Measurements from ENCODE around the gene MAP1B.
"Not testable (repeated sequence)": the region's sequence is repeated elsewhere in the genome, so short reads cannot be mapped to it uniquely, and the experiment has no call there.

The MAP1B gene

GRCh38 chr5:72170101-72170500 is 62.8 kb downstream of the MAP1B start:
- no peak for TF ChIP-seq CTCF (IDR thresholded peaks at IDR 0.05; ENCODE audit: low read depth, low read length)
- no peak overlapping the region for H3K4me3 ChIP-seq (replicated peaks in 1 of 2; ENCODE audit: low read depth in 2 of 2, low read length in 2 of 2)
- peak; percentile 31 to 70 for DNase-seq (ENCODE audit: low read depth in 2 of 2)

GRCh38 chr5:72171181-72171580 is 63.9 kb downstream of the MAP1B start:
- H3K4me3 ChIP-seq (replicated peaks in 1 of 2; ENCODE audit: low read depth in 2 of 2, low read length in 2 of 2); DNase-seq (ENCODE audit: low read depth in 2 of 2): not testable (repeated sequence)

- DNase-seq (ENCODE audit: low read depth in 2 of 2): peak in 1 of 2 donors; percentile 43
These were observed 64.4 kb downstream of the MAP1B start for GRCh38 chr5:72171667-72172066.

GRCh38 chr5:72172786-72173185 is 65.5 kb downstream of the MAP1B start:
- TF ChIP-seq CTCF (IDR thresholded peaks at IDR 0.05; ENCODE audit: low read depth, low read length): no peak
- DNase-seq (ENCODE audit: low read depth in 2 of 2): no peak
- H3K4me3 ChIP-seq (replicated peaks in 1 of 2; ENCODE audit: low read depth in 2 of 2, low read length in 2 of 2): no peak overlapping the region

More at GRCh38 chr5:72171667-72172066, 64.4 kb downstream of the MAP1B start:
- no peak overlapping the region for H3K4me3 ChIP-seq (replicated peaks in 1 of 2; ENCODE audit: low read depth in 2 of 2, low read length in 2 of 2)
- TF ChIP-seq CTCF (IDR thresholded peaks at IDR 0.05; ENCODE audit: low read depth, low read length): no peak

DNA sequence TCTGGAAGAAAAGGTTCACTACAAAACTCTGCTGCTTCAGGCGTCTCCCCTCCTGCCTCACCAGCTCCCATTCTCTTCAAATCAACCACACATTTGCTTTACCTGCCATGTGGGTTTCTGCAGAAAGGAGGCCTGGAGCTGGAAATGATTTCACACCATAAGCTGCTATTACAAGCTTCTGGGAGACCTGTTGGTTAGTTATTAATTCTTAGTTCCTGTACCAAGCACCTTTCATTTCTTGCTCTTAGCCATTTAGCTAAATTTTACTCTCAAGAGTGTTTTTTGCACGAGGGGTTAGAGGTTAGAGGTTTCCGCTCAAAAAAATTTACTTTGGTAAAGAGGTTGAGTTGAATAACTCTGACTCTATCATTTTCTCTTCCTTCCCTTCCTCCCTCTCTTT is 70.3 kb downstream of the MAP1B start:
- TF ChIP-seq CTCF (IDR thresholded peaks at IDR 0.05; ENCODE audit: low read depth, low read length): no peak

DNA sequence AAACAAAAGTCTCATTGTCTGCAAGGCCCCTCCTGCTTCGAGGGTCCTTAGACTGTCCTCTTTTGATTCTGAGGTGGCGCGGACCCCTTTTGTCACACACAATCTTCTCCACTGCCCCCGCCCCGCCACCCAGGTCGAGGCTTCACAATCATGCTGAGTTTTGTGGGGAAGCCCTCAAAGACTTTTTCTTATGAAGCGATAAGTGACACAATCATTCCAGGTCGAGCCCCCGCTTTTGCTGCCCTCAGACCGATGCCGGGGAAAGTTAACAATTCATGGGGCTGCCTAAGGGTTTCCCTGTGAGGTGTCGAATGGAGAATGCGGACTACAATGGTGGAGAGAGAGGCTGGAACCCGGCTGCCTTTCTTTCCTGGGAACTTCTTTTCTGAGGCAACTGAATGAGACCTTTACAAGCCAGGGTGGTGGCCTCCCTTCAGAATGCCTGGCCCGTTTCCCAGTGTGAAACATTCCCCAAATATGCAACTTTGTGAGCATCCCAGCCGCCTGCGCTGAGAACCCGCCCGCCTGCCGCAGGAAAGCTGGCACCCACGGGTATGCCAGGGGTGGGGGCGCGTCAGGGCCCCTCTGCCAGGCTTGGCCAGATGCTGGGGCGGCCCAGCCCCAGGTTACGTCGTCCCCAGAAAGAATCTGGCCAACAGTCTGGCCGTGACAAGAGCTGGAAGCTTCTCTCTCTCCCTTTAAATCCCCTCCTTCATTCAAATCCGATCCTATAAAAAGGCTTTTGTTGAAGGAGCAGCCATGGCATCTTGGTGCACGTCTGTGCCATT is 71.9 kb downstream of the MAP1B start:
- no peak for TF ChIP-seq CTCF (IDR thresholded peaks at IDR 0.05; ENCODE audit: low read depth, low read length)
- peak; percentile 95 for DNase-seq (ENCODE audit: low read depth in 2 of 2)
- peak overlapping the region in 1 of 2 donors; percentile 9 for H3K4me3 ChIP-seq (replicated peaks in 1 of 2; ENCODE audit: low read depth in 2 of 2, low read length in 2 of 2)

More for the DNA sequence above, 70.3 kb downstream of the MAP1B start:
- DNase-seq (ENCODE audit: low read depth in 2 of 2): no peak
- H3K4me3 ChIP-seq (replicated peaks in 1 of 2; ENCODE audit: low read depth in 2 of 2, low read length in 2 of 2): no peak overlapping the region

GRCh38 chr5:72179816-72180440 is 72.7 kb downstream of the MAP1B start:
- no peak for TF ChIP-seq CTCF (IDR thresholded peaks at IDR 0.05; ENCODE audit: low read depth, low read length)
- no peak for DNase-seq (ENCODE audit: low read depth in 2 of 2)
- peak overlapping the region in 1 of 2 donors; percentile 7 for H3K4me3 ChIP-seq (replicated peaks in 1 of 2; ENCODE audit: low read depth in 2 of 2, low read length in 2 of 2)

All from cardiac fibroblast (primary cell).